GM12801 (cell line): ENCODE measurements around the gene FCRL6.

Experiments used
- CTCF ChIP-seq: IDR thresholded peaks from one replicate; pipeline ENCODE4 v1.5.1; 2011; ENCODE audit warnings: control low read depth; ENCODE audit not compliant: insufficient read length; ENCODE audit errors: extremely low read depth

Gene FCRL6

GRCh38 chr1:159786465-159786864 lies 15.7 kb upstream of the FCRL6 start:
- TF ChIP-seq CTCF, result no peak

- TF ChIP-seq CTCF, result no peak
Measured at GRCh38 chr1:159786966-159787365, 15.2 kb upstream of the FCRL6 start.

DNA sequence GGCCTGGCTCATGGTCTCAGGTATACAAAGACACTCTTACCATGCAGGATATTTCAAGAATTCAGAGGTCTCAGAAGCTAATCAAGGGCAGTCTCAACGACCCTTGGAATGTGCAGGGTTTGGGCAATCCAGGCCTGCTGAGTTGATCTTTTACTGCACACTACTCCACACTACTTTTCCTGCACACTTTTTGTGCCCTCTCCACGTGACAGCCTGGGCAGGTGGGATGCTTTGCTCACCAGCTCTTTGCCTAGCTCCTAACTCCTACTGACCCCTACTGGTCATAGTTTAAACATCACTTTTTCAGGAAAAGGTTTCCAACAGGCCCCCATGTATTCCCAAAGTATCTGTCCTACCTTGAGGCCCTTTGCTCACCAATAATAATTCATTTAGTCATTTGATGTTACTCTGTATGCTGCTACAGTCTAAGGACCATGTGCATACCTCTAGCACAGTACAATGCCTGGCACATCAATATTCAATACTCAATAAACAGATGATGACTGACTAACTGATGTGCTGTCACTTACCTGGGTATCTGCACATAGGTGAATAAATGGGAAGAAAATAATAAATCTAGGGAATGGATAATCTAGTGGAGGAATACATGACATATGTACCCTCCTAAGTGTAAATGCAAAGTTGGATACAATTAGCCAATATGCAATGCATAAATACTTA lies 11.8 kb upstream of the FCRL6 start:
- TF ChIP-seq CTCF, result no peak

GRCh38 chr1:159791031-159791430 lies 11.1 kb upstream of the FCRL6 start:
- TF ChIP-seq CTCF, result no peak

- TF ChIP-seq CTCF, result no peak
Measured at GRCh38 chr1:159791461-159791860, 10.7 kb upstream of the FCRL6 start.

- TF ChIP-seq CTCF, result no peak
Measured at GRCh38 chr1:159795534-159795933, 6.6 kb upstream of the FCRL6 start.

GRCh38 chr1:159798893-159799292 lies 3.3 kb upstream of the FCRL6 start:
- no peak for TF ChIP-seq CTCF
